Pons (tissue), 1 donor: ENCODE measurements around the gene LAMTOR1.

Experiments
- DNase-seq: peaks from one replicate; pipeline ENCODE4 v3.0.0-alpha.2; 2016; ENCODE audit warnings: low spot score

Gene LAMTOR1

DNA sequence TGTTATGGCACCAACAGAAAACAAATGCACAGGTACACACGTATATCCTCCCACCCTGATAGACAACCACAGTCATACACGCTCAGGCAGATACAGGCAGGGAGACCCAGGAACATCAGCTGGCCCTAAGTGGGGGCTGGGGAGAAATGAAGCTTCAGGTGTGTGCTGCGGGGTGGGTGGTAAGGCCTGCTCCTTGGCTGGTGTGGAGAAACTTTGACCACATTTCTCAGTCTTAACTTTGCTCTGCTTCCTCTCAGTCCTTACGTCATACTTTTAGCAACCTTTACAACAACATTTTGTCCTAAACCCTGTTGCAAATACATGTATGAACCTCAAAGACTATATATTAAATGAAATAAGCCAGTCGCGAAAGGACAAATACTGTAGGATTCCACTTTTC is 16.1 kb upstream of the LAMTOR1 start:
- DNase-seq = no peak

DNA sequence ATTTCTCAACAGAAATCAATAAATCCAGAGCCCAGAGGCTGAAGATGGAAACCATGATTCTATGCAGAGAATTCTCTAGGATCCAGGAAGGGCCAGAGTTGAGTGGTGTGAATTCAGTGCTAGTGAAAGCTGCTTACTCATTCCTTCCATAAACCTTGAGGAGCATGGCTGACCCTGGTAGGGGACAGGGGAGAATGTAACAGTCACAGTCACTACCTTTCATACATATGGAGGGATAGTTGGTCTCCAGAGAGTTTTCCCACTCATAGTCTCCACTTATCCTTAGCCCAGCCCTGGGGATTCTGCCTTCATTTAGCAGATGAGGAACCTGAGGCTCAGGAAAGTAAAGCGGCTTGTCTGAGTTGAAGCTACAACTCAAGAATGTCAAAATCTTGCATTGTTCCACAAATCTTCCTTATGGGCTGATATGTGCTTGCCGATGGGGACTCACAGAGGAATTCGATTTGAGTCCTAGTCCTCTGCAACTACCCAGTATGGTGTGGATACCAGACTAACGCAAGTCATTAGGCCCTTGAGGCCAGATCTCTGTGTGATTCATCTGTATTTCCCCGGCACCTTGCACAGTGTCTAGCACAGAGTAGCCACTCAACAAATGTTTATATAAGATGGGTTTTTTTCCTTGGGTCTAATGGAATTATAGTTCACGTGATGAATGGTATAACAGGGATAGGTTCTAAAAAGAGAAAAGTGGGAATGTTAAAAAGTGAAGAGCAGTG is 13.1 kb upstream of the LAMTOR1 start:
- no peak for DNase-seq

GRCh38 chr11:72114570-72114969 is 11.5 kb upstream of the LAMTOR1 start:
- no peak for DNase-seq

- DNase-seq = no peak
These were observed 10.1 kb upstream of the LAMTOR1 start for GRCh38 chr11:72112978-72113808.

- DNase-seq = peak; percentile 100
These were observed 9.3 kb upstream of the LAMTOR1 start, which contains the start of gene ANAPC15 for GRCh38 chr11:72112143-72112977. Gene ANAPC15 (minus strand): TSS chr11:72112695. CDS start chr11:72111276, 1,419 bp downstream.

- DNase-seq = no peak
These were observed 8.4 kb upstream of the LAMTOR1 start for GRCh38 chr11:72111300-72112142.

- DNase-seq = no peak
These were observed 2.8 kb upstream of the LAMTOR1 start, which contains the start of gene TOMT for GRCh38 chr11:72105888-72106287. Gene TOMT (plus strand): TSS chr11:72105924. CDS start chr11:72105952, 28 bp downstream.

DNA sequence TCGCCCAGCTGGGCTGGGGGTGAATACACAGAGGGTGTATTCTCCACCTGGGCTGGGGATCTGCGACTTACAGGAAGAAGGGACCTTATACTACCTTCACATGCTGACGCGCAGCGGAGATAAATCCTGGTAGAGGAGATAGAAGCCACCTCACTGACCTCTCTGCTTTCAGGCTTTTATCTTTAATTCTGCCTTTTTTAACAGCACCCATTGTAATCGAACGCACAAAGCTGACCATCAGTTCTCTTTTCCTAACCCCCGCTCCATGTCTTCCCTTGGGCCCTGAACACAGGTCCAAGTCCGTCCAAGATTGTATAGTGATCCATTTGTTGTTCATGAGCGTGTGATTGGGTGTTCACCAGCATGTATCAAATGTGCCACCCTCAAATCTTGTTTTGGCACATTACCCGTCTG is 664 bp upstream of the LAMTOR1 start:
- peak; percentile 27 for DNase-seq

GRCh38 chr11:72102631-72102945 is 509 bp downstream of the LAMTOR1 start:
- DNase-seq = no peak

- no peak for DNase-seq
These were observed 935 bp downstream of the LAMTOR1 start for GRCh38 chr11:72102162-72102561.

DNA sequence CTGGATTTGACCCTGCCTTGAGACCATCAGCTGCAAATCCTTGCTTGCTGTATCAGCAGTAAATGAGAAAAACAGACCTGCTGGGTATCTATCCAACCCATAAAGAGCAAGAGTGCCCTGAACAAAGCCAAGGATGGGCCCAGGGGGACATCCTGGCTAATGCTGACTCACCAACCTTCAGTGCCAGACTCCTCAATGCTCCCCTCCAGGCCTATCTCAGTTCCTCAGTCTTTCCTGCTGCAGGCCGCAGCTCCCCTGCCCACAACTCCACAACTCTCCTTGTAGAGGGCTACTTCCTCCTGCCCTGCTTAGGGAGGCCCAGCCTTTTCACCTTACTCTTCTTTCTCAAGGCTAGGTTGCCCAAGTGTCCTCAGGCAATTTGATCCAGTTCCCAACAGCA is 2.6 kb downstream of the LAMTOR1 start:
- DNase-seq = no peak

DNA sequence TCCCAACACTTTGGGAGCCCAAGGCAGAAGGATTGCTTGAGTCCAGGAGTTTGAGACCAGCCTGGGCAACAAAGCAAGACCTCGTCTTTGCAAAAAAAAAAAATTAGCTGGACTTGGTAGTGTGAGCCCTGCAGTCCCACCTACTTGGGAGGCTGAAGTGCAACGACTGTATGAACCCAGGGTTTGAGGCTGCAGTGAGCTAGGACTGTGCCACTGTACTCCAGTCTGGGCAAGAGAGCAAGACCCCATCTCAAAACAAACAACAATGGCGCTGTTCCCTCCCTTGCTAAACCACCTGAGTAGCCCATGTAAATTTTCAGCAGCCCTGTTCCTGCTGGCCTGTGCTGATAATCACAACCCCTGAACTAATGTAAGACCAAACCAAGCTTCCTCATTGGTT is 3.1 kb downstream of the LAMTOR1 start:
- no peak for DNase-seq

- DNase-seq = no peak
These were observed 4.4 kb downstream of the LAMTOR1 start for GRCh38 chr11:72098741-72099140.

GRCh38 chr11:72091292-72091691 is 11.8 kb downstream of the LAMTOR1 start:
- DNase-seq = peak; percentile 92

DNA sequence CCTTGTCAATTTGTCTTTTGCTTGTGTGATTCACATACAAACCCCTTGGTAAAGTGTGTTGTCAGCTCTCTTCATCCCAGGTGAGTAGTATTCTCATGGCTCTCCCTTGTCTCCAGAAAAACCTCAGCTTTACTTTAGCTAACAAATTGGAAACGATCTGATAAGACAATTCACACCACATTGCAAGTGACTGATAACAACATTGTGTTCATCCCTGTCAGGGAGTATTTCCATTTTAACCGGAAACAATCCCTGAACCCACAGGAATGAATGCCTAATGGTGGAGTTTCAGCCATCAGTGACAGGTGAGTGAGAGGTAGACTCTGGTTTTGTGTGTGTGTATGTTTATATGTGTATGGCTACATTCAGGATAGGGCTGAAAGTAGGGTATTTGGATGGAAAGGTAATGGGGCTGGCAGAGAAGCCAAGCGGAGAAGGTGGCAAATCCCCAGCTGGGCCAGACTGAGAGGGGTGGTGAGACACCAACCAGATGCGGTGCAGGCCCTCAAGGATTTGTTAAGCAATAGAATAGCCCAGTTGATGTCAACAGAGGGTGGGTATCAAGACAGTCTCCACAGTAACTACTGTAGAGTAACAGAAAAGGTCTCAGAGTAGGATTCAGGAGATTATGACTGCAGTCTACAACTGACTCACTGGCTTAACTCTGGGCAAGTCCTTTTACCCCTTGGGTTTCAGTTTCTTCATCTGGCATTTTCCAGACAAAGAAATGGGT is 14.9 kb downstream of the LAMTOR1 start:
- no peak for DNase-seq

- DNase-seq = peak; percentile 97
These were observed 17.3 kb downstream of the LAMTOR1 start for GRCh38 chr11:72085621-72086351.

GRCh38 chr11:72084965-72085364 is 18.1 kb downstream of the LAMTOR1 start:
- peak; percentile 36 for DNase-seq

DNA sequence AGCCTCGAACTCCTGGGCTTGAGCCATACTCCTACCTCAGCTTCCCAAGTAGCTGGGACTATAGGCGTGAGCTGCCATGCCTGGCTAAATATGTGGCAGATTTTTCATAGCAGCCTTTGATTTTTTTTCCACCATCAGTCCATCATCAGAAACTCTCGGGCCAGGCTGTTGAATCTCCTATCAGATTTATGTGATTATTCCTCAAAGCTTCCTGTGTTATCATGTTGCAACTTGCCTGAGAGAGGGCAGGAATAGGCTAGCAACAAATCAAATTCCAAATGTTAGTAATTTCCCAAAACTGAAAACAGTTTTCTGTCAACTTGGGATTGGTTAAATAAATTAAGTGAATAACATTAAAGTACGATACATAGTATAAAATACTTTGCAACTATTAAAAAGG is 19.0 kb downstream of the LAMTOR1 start:
- DNase-seq = no peak

DNA sequence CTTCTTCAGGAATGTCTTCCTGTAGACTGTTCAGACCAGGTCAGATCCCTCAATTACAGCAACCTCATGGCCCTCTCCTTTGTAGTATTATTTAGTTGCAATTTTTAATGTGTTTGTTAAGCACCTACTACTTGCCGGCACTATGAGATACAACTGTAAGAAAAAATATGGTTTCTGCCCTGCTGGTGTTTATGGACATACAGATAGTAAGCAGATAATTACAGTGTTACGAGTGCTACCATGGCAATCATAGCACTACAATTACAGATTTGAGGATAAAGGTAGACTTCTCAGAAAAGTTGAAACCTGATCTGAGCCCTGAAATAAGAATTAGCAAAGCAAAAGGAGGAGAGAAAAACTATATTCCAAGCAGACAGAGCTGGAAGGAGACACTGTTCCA is 19.7 kb downstream of the LAMTOR1 start:
- no peak for DNase-seq

- DNase-seq = no peak
These were observed 21.2 kb downstream of the LAMTOR1 start for GRCh38 chr11:72081821-72082453.
